GM18951 (cell line): ENCODE results near the gene SCAF1.

Experiments
- POLR2A ChIP-seq: IDR thresholded peaks from 4 replicates; pipeline ENCODE4 v1.6.1; 2011; ENCODE audit warnings: mild to moderate bottlenecking; ENCODE audit not compliant: insufficient read length, insufficient read depth; ENCODE audit errors: extremely low read depth
- in situ Hi-C: fragments of 300-500 bp; cut with MboI; formaldehyde crosslinking; loops from one replicate; pipeline ENCODE4 v1.12.0; 2022; ENCODE audit warnings: low sequenced_read_pairs, mixed read lengths, inconsistent platforms; ENCODE audit not compliant: unreplicated experiment

SCAF1 gene

GRCh38 chr19:49696865-49697264 lies 54.9 kb downstream of the SCAF1 start:
- in situ Hi-C loops = no loop called here
- TF ChIP-seq POLR2A = no peak

DNA sequence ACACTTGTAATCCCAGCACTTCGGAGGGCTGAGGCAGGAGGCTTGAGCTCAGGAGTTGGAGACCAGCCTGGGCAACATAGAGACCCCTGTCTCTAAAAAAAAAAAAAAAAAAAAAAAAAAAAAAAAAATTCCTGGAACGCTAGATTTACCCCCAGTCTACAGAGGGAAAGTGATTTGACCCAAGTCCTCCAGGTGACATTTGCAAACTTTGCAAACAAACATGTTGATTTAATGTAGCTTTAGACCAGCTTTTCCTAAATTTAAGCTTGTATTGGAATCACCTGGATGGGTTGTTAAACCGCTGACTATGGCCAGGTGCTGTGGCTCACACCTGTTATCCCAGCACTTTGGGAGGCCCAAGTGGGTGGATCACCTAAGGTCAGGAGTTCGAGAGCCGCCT lies 57.4 kb downstream of the SCAF1 start:
- no peak for TF ChIP-seq POLR2A
- in situ Hi-C loops = no loop called here

GRCh38 chr19:49700563-49700962 lies 58.6 kb downstream of the SCAF1 start:
- in situ Hi-C loops = no loop called here
- TF ChIP-seq POLR2A = no peak

DNA sequence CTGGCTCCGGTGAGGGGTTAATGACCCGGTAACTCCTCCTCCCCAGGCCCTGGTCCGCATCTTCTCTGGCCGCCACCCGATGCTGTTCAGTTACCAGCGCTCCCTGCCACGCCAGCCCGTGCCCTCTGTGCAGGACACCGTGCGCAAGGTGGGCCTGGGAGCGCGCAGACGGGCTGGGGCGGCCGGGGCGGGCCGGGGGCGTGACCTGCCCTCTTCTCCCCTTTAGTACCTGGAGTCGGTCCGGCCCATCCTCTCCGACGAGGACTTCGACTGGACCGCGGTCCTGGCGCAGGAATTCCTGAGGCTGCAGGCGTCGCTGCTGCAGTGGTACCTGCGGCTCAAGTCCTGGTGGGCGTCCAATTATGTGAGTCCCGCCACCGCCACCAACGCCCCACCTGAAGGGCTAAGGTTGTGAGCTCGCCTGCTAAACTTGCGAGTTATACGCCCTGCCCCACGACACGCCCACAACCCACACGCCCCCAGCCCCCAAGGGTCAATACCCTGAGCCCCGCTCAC lies 59.3 kb downstream of the SCAF1 start:
- no peak for TF ChIP-seq POLR2A

DNA sequence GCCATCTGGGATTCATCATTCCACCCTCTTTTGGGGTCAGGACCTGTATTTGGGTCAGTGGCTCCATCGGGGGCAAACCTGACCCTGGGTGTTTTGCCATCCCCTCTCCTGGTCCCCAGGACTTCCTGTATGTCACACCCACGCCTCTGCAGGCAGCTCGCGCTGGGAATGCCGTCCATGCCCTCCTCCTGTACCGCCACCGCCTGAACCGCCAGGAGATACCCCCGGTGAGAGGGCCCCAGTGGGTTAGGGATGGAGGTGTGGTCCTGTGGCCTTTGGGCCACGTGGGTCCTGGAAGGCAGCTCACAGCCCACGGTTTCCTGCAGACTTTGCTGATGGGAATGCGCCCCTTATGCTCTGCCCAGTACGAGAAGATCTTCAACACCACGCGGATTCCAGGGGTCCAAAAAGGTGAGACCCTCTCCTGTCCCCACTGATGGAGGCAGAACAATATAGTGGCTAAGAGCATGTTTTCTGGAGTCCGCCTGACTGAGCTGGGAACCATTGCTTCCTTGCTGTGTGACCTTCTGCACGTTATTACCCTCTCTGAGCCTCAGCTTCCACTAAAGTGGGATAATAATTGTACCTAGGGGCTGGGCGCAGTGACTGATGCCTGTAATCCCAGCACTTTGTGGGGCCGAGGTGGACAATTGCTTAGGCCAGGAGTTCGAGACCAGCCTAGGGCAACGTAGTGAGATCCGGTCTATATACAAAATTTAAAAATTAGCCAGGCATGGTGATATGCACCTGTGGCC lies 63.1 kb downstream of the SCAF1 start:
- in situ Hi-C loops = no loop called here
- no peak for TF ChIP-seq POLR2A

More for the DNA sequence above, 59.3 kb downstream of the SCAF1 start:
- in situ Hi-C loops = no loop called here

DNA sequence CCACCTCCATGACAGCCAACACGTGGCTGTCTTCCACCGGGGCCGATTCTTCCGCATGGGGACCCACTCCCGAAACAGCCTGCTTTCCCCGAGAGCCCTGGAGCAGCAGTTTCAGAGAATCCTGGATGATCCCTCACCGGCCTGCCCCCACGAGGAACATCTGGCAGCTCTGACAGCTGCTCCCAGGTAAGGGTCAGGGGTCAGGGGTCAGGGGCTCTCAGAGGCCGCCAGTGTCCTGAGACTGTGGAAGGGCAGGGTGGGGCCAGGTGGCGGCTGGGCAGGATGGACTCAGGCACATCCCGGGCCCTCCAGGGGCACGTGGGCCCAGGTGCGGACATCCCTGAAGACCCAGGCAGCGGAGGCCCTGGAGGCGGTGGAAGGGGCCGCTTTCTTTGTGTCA lies 63.9 kb downstream of the SCAF1 start:
- in situ Hi-C loops = no loop called here
- TF ChIP-seq POLR2A = no peak
